ENCODE data around the gene APOOL.
"Not testable (repeated sequence)": the region's sequence is repeated elsewhere in the genome, so short reads cannot be mapped to it uniquely, and the experiment has no call there.

APOOL gene

GRCh38 chrX:85003655-85004244 is at the start of gene APOOL:
Gene APOOL (plus strand): TSS chrX:85003877. CDS start chrX:85003913, 36 bp downstream.
- peak; percentile 80 to 86 for DNase-seq

- no peak for DNase-seq
Observed at GRCh38 chrX:84956304-84956703, 47.4 kb upstream of the APOOL start.

- DNase-seq: no peak
Observed at GRCh38 chrX:84974803-84975202, 28.9 kb upstream of the APOOL start.

- DNase-seq: not testable (repeated sequence)
Observed at GRCh38 chrX:84991739-84992138, 11.9 kb upstream of the APOOL start.

- no peak for DNase-seq
Observed at GRCh38 chrX:84993150-84993549, 10.5 kb upstream of the APOOL start.

- no peak for DNase-seq
Observed at GRCh38 chrX:85001344-85001743, 2.3 kb upstream of the APOOL start.

GRCh38 chrX:85004255-85004654 is 578 bp downstream of the APOOL start:
- DNase-seq: no peak

- no peak for DNase-seq
Observed at GRCh38 chrX:85012098-85012497, 8.4 kb downstream of the APOOL start.

GRCh38 chrX:85015351-85015750 is 11.7 kb downstream of the APOOL start:
- DNase-seq: not testable (repeated sequence)

GRCh38 chrX:85017721-85018120 is 14.0 kb downstream of the APOOL start:
- DNase-seq: no peak

GRCh38 chrX:85018471-85018870 is 14.8 kb downstream of the APOOL start:
- no peak for DNase-seq

- DNase-seq: no peak
Observed at GRCh38 chrX:85020216-85020615, 16.5 kb downstream of the APOOL start.

GRCh38 chrX:85024044-85024443 is 20.4 kb downstream of the APOOL start:
- DNase-seq: no peak

- DNase-seq: no peak
Observed at GRCh38 chrX:85024562-85024961, 20.9 kb downstream of the APOOL start.

- no peak for DNase-seq
Observed at GRCh38 chrX:85026170-85026569, 22.5 kb downstream of the APOOL start.

- DNase-seq: no peak
Observed at GRCh38 chrX:85029043-85029442, 25.4 kb downstream of the APOOL start.

- no peak for DNase-seq
Observed at GRCh38 chrX:85031505-85031904, 27.8 kb downstream of the APOOL start.

GRCh38 chrX:85037114-85037513 is 33.4 kb downstream of the APOOL start:
- DNase-seq: no peak

GRCh38 chrX:85051627-85052026 is 48.0 kb downstream of the APOOL start:
- no peak for DNase-seq

- no peak for DNase-seq
Observed at GRCh38 chrX:85052205-85052604, 48.5 kb downstream of the APOOL start.

GRCh38 chrX:85052636-85053343 is 49.1 kb downstream of the APOOL start:
- no peak for DNase-seq

- no peak for DNase-seq
Observed at GRCh38 chrX:85065512-85066198, 62.0 kb downstream of the APOOL start.

- not testable (repeated sequence) for DNase-seq
Observed at GRCh38 chrX:85077247-85077646, 73.6 kb downstream of the APOOL start.

GRCh38 chrX:85084770-85085393 is 81.2 kb downstream of the APOOL start:
- no peak for DNase-seq
